IMR-90 (cell line): ENCODE results near the gene SLC5A3. TPM values are rescaled to one million over a fixed set of nuclear protein-coding genes. Genes with fewer than 3 reads are reported as not detected.

Experiments used
- ATAC-seq: fragments of 200-7000 bp; cut with Tn5 transposase; 2 replicates; pipeline ENCODE4 v1.9.1; 2020; ENCODE audit warnings: low read depth, mild to moderate bottlenecking, moderate library complexity
- BruUV-seq: library from RNA; stranded (reverse); fragments of 400-500 nt; replicated peaks from 2 replicates; lab custom pipeline; 2021; lab: Mats Ljungman, UMichigan
- CTCF ChIA-PET: fragments of 300-600 bp; formaldehyde crosslinking; extraction: SDS; loops from one replicate; lab custom pipeline; 2021; ENCODE audit warnings: antibody characterized with exemption; lab: Yijun Ruan, JAX
- POLR2A ChIA-PET: fragments of 300-600 bp; sonication (Branson Sonifier 250); formaldehyde crosslinking; loops from one replicate; lab custom pipeline; 2022; ENCODE audit warnings: antibody characterized with exemption; ENCODE audit not compliant: unreplicated experiment; lab: Charles Lee
- DNase-seq: peaks from one replicate; pipeline ENCODE4 v3.0.0; 2013
- H2AFZ ChIP-seq: replicated peaks from 2 replicates; pipeline ENCODE3; 2013; ENCODE audit warnings: low read length, mild to moderate bottlenecking; ENCODE audit not compliant: poor library complexity
- H2AK5ac ChIP-seq: 2 replicates; pipeline ENCODE4 v1.6.1; 2013; ENCODE audit warnings: low read depth, low read length, inconsistent platforms
- H2AK9ac ChIP-seq: replicated peaks from 2 replicates; pipeline ENCODE3; 2013; ENCODE audit warnings: mild to moderate bottlenecking, low read depth, low read length, moderate library complexity; ENCODE audit not compliant: poor library complexity
- H2BK120ac ChIP-seq: 2 replicates; pipeline ENCODE4 v1.6.1; 2013; ENCODE audit warnings: low read depth, low read length, inconsistent platforms
- H2BK15ac ChIP-seq: 3 replicates; pipeline ENCODE4 v1.6.1; 2013; ENCODE audit warnings: low read depth, low read length, inconsistent platforms
- H2BK20ac ChIP-seq: 2 replicates; pipeline ENCODE4 v1.6.1; 2013; ENCODE audit warnings: low read depth, mild to moderate bottlenecking, inconsistent platforms, low read length, moderate library complexity
- H2BK5ac ChIP-seq: 2 replicates; pipeline ENCODE4 v1.6.1; 2013; ENCODE audit warnings: mild to moderate bottlenecking, low read depth, low read length, inconsistent platforms; ENCODE audit not compliant: poor library complexity, severe bottlenecking
- H3K14ac ChIP-seq: replicated peaks from 2 replicates; pipeline ENCODE4 v1.6.1; 2013; ENCODE audit warnings: low read depth, low read length, inconsistent platforms
- H3K18ac ChIP-seq: 2 replicates; pipeline ENCODE4 v1.6.1; 2013; ENCODE audit warnings: low read depth, low read length, control low read depth
- H3K23ac ChIP-seq: 2 replicates; pipeline ENCODE4 v1.6.1; 2013; ENCODE audit warnings: low read depth, low read length, inconsistent platforms
- H3K27ac ChIP-seq: 2 replicates; pipeline ENCODE4 v1.5.1; 2013; ENCODE audit warnings: mild to moderate bottlenecking, control low read depth, low read length; ENCODE audit not compliant: insufficient read depth
- H3K27me3 ChIP-seq: 2 replicates; pipeline ENCODE4 v1.6.1; 2013; ENCODE audit warnings: low read length; ENCODE audit not compliant: control insufficient read depth, insufficient read depth
- H3K36me3 ChIP-seq: 2 replicates; pipeline ENCODE4 v1.6.1; 2013; ENCODE audit warnings: low read length, mixed read lengths; ENCODE audit not compliant: control insufficient read depth, insufficient read depth
- H3K4ac ChIP-seq: 2 replicates; pipeline ENCODE4 v1.6.1; 2013; ENCODE audit warnings: low read depth, low read length, inconsistent platforms
- H3K4me1 ChIP-seq: 2 replicates; pipeline ENCODE4 v1.6.1; 2013; ENCODE audit warnings: low read length, mixed read lengths; ENCODE audit not compliant: control insufficient read depth, insufficient read depth
- H3K4me2 ChIP-seq: 2 replicates; pipeline ENCODE4 v1.6.1; 2013; ENCODE audit warnings: low read depth, mild to moderate bottlenecking, control low read depth, low read length, moderate library complexity
- H3K4me3 ChIP-seq: 2 replicates; pipeline ENCODE4 v1.5.1; 2013; ENCODE audit warnings: low read depth, mild to moderate bottlenecking, control low read depth, low read length, moderate library complexity; ENCODE audit not compliant: insufficient read depth
- H3K56ac ChIP-seq: 2 replicates; pipeline ENCODE4 v1.6.1; 2013; ENCODE audit warnings: low read length, inconsistent platforms; ENCODE audit not compliant: insufficient read depth; ENCODE audit errors: extremely low read depth
- H3K79me1 ChIP-seq, 2 experiments: 2 replicates each; pipeline ENCODE4 v1.6.1; 2013; ENCODE audit warnings: low read length in 2 of 2, inconsistent platforms in 1 of 2, low read depth in 1 of 2
- H3K9ac ChIP-seq: 2 replicates; pipeline ENCODE4 v1.6.1; 2013; ENCODE audit warnings: low read depth, low read length, control low read depth
- H3K9me1 ChIP-seq: 2 replicates; pipeline ENCODE4 v1.6.1; 2013; ENCODE audit warnings: low read length, inconsistent platforms; ENCODE audit not compliant: insufficient read depth
- H3K9me3 ChIP-seq: 2 replicates; pipeline ENCODE4 v1.6.1; 2013; ENCODE audit warnings: low read length; ENCODE audit not compliant: control insufficient read depth, insufficient read depth
- H4K20me1 ChIP-seq: 2 replicates; pipeline ENCODE4 v1.6.1; 2013; ENCODE audit warnings: low read length, inconsistent platforms; ENCODE audit not compliant: insufficient read depth
- H4K5ac ChIP-seq: 2 replicates; pipeline ENCODE4 v1.6.1; 2013; ENCODE audit warnings: mild to moderate bottlenecking, low read depth, low read length, control low read depth
- H4K8ac ChIP-seq, 2 experiments: 2 replicates each; pipeline ENCODE4 v1.6.1; 2013; ENCODE audit warnings: low read depth in 2 of 2, low read length in 2 of 2, control low read depth in 1 of 2, inconsistent platforms in 1 of 2
- H4K91ac ChIP-seq: 2 replicates; pipeline ENCODE4 v1.6.1; 2013; ENCODE audit warnings: low read depth, low read length, inconsistent platforms; ENCODE audit not compliant: insufficient read depth
- BHLHE40 ChIP-seq: fragments of 150-350 bp; IDR thresholded peaks from 2 replicates; pipeline ENCODE4 v1.6.1; 2016; ENCODE audit warnings: mild to moderate bottlenecking, low read depth, low read length
- CEBPB ChIP-seq: IDR thresholded peaks from 2 replicates; pipeline ENCODE4 v1.6.1; 2012; ENCODE audit warnings: low read depth, low read length, improper control_type of control experiment
- CHD1 ChIP-seq: IDR thresholded peaks from 2 replicates; pipeline ENCODE4 v1.6.1; 2012; ENCODE audit warnings: low read depth, low read length, improper control_type of control experiment
- ELK1 ChIP-seq: fragments of 150-350 bp; IDR thresholded peaks from 2 replicates; pipeline ENCODE4 v1.6.1; 2016; ENCODE audit warnings: low read depth, mild to moderate bottlenecking, low read length, moderate library complexity, borderline replicate concordance
- FOS ChIP-seq: fragments of 150-350 bp; IDR thresholded peaks from 2 replicates; pipeline ENCODE4 v1.6.1; 2016; ENCODE audit warnings: low read depth, low read length
- MAFK ChIP-seq: IDR thresholded peaks from 2 replicates; pipeline ENCODE4 v1.6.1; 2012; ENCODE audit warnings: low read depth, low read length, improper control_type of control experiment
- MAZ ChIP-seq: IDR thresholded peaks from 2 replicates; pipeline ENCODE4 v1.6.1; 2012; ENCODE audit warnings: low read depth, mild to moderate bottlenecking, low read length, improper control_type of control experiment, moderate library complexity, borderline replicate concordance
- MXI1 ChIP-seq: IDR thresholded peaks from 2 replicates; pipeline ENCODE4 v1.6.1; 2012; ENCODE audit warnings: low read depth, mild to moderate bottlenecking, low read length, moderate library complexity, borderline replicate concordance
- NFE2L2 ChIP-seq: fragments of 150-350 bp; IDR thresholded peaks from 2 replicates; pipeline ENCODE4 v1.6.1; 2016; ENCODE audit warnings: low read depth, mild to moderate bottlenecking, low read length
- POLR2A ChIP-seq: IDR thresholded peaks from 2 replicates; pipeline ENCODE4 v1.6.1; 2012; ENCODE audit warnings: mild to moderate bottlenecking, low read depth, low read length
- RAD21 ChIP-seq: IDR thresholded peaks from 2 replicates; pipeline ENCODE4 v1.6.1; 2012; ENCODE audit warnings: low read length, improper control_type of control experiment
- RCOR1 ChIP-seq: IDR thresholded peaks from 2 replicates; pipeline ENCODE4 v1.6.1; 2012; ENCODE audit warnings: mild to moderate bottlenecking, low read length, improper control_type of control experiment; ENCODE audit not compliant: insufficient replicate concordance
- RFX5 ChIP-seq: IDR thresholded peaks from 2 replicates; pipeline ENCODE4 v1.8.0; 2012; ENCODE audit warnings: low read depth, mild to moderate bottlenecking, low read length, moderate library complexity
- SMC3 ChIP-seq: fragments of 150-350 bp; IDR thresholded peaks from 2 replicates; pipeline ENCODE4 v1.6.1; 2016; ENCODE audit warnings: low read depth, mild to moderate bottlenecking, antibody characterized with exemption, low read length, moderate library complexity
- USF2 ChIP-seq: fragments of 150-350 bp; IDR thresholded peaks from 2 replicates; pipeline ENCODE4 v1.6.1; 2017; ENCODE audit warnings: mild to moderate bottlenecking, antibody characterized with exemption, low read length, low read depth
- WGBS, 2 experiments: methylation state at CpG; one replicate each; pipeline versions ENCODE4 v1.1.5 to v1.1.7; 2013; ENCODE audit warnings: missing lambda C conversion rate in 2 of 2; ENCODE audit not compliant: insufficient read length in 1 of 2; ENCODE audit errors: extremely low coverage in 2 of 2; 5-methylcytosine and 5-hydroxymethylcytosine counted together
- dilution Hi-C: fragments of 300-500 bp; cut with HindIII; formaldehyde crosslinking; loops from one replicate; pipeline ENCODE4 v1.14.3; 2018; ENCODE audit warnings: low sequenced_read_pairs; ENCODE audit not compliant: unreplicated experiment
- in situ Hi-C: fragments of 300-500 bp; cut with MboI; formaldehyde crosslinking; loops from 3 replicates; pipeline ENCODE4 v1.14.3; 2019; ENCODE audit warnings: low sequenced_read_pairs, inconsistent platforms, mixed read lengths
- intact Hi-C: fragments of 100-400 bp; cut with micrococcal nuclease; formaldehyde crosslinking; loops from 2 replicates; pipeline ENCODE4 v1.10.0; 2022
- polyA plus RNA-seq, 3 experiments: library from polyadenylated mRNA; depleted of rRNA; stranded (reverse); fragments of >200 nt; gene quantifications; 2 replicates each; pipeline ENCODE4 v1.2.3, GENCODE V29; 2012; ENCODE audit warnings: low replicate concordance in 1 of 3
- total RNA-seq: library from RNA; depleted of rRNA; stranded (reverse); fragments of >200 nt; gene quantifications from 2 replicates; pipeline ENCODE4 v1.2.3, GENCODE V29; 2012
- TF ChIP-seq, protein P1 (sequence below): conservative IDR thresholded peaks from 2 replicates; pipeline ENCODE4 v1.5.1; 2012; ENCODE audit warnings: mild to moderate bottlenecking, low read depth, low read length, improper control_type of control experiment

SLC5A3 gene
- total and polyA plus RNA-seq, 2 of the 4 experiments (the other 2 are of a cell fraction) = 1.8 to 9.9 TPM

- DNase-seq (no peak), ATAC-seq (no peak; the same call in 1 of the 2 replicates)
- H3K27ac ChIP-seq = no peak overlapping the region
- no peak overlapping the region for H2BK15ac ChIP-seq
- no peak overlapping the region for H2BK20ac ChIP-seq
- no peak overlapping the region for H4K5ac ChIP-seq
- H4K20me1 ChIP-seq = no peaks in the 10 kb centered on the region
- no peak overlapping the region for H3K14ac ChIP-seq
- H3K9ac ChIP-seq = no peak overlapping the region
- H3K4me1 ChIP-seq = no peaks in the 10 kb centered on the region
- no peaks in the 10 kb centered on the region for H3K36me3 ChIP-seq
- in situ Hi-C loops = no loop called here
- dilution Hi-C loops = no loop called here
- H3K23ac ChIP-seq = no peak overlapping the region
- no TSS peak for BruUV-seq
- no peaks in the 10 kb centered on the region; the same call in 1 of the 2 replicates for H3K9me1 ChIP-seq
- ChIA-PET CTCF (no interaction called here), POLR2A (no interaction called here)
- H3K18ac ChIP-seq = no peak overlapping the region
- no peak overlapping the region for H2BK120ac ChIP-seq
- H2AK9ac ChIP-seq = no peak overlapping the region
- intact Hi-C loops = no loop called here
- no peaks in the 10 kb centered on the region for H3K9me3 ChIP-seq
- H3K4me2 ChIP-seq = no peak overlapping the region
- H3K56ac ChIP-seq = no peak overlapping the region
- H2AFZ ChIP-seq = no peak overlapping the region
- H3K79me1 ChIP-seq = no peaks in the 10 kb centered on the region
- no peaks in the 10 kb centered on the region for H3K27me3 ChIP-seq
- TF ChIP-seq NFE2L2 (no peak), MXI1 (no peak), USF2 (no peak), MAFK (no peak), CEBPB (no peak), RFX5 (no peak), FOS (no peak), RCOR1 (no peak), MAZ (no peak), RAD21 (no peak), BHLHE40 (no peak), SMC3 (no peak), ELK1 (no peak), CHD1 (no peak), POLR2A (no peak)
- TF ChIP-seq, protein P1, sequence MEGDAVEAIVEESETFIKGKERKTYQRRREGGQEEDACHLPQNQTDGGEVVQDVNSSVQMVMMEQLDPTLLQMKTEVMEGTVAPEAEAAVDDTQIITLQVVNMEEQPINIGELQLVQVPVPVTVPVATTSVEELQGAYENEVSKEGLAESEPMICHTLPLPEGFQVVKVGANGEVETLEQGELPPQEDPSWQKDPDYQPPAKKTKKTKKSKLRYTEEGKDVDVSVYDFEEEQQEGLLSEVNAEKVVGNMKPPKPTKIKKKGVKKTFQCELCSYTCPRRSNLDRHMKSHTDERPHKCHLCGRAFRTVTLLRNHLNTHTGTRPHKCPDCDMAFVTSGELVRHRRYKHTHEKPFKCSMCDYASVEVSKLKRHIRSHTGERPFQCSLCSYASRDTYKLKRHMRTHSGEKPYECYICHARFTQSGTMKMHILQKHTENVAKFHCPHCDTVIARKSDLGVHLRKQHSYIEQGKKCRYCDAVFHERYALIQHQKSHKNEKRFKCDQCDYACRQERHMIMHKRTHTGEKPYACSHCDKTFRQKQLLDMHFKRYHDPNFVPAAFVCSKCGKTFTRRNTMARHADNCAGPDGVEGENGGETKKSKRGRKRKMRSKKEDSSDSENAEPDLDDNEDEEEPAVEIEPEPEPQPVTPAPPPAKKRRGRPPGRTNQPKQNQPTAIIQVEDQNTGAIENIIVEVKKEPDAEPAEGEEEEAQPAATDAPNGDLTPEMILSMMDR = no peak
- H3K4ac ChIP-seq = no peak overlapping the region
- no peak overlapping the region for H3K4me3 ChIP-seq
- H4K91ac ChIP-seq = no peak overlapping the region
- H2BK5ac ChIP-seq = no peak overlapping the region
- no peak overlapping the region for H2AK5ac ChIP-seq
- no peak overlapping the region for H4K8ac ChIP-seq
- WGBS, 2 experiments = 100% methylated on average over 1 of the region's 8 CpGs; no CpG with 5 or more reads in 1 of the 2 experiments
Observed at GRCh38 chr21:34034369-34035014, 38.9 kb upstream of the SLC5A3 start.
